Gastroesophageal sphincter (tissue), 4 donors: ENCODE data around the gene PERP. TPM values are rescaled to one million over a fixed set of nuclear protein-coding genes. Genes with fewer than 3 reads are reported as not detected.
"Not testable (repeated sequence)": the region's sequence is repeated elsewhere in the genome, so short reads cannot be mapped to it uniquely, and the experiment has no call there.

Experiments used
- ATAC-seq: fragments of 150-250 bp; one replicate; pipeline ENCODE4 v1.9.1; 2016; ENCODE audit warnings: mild to moderate bottlenecking, moderate library complexity
- H3K27ac ChIP-seq, 4 donors: fragments of 200-600 bp; sonication (generic) in 3 of 4; 1 replicate in 3 of 4; 2 replicates in 1 of 4; pipeline ENCODE4 v1.5.1; 2016 to 2019
- H3K27me3 ChIP-seq: fragments of 200-600 bp; sonication (generic); one replicate; pipeline ENCODE4 v1.5.1; 2019
- H3K36me3 ChIP-seq, 2 donors: fragments of 200-600 bp; sonication (generic); one replicate each; pipeline ENCODE4 v1.5.1; 2019; ENCODE audit warnings: control low read depth in 1 of 2
- H3K4me1 ChIP-seq, 3 donors: fragments of 200-600 bp; sonication (generic); 1 replicate in 2 of 3; 2 replicates in 1 of 3; pipeline ENCODE4 v1.5.1; 2016 to 2019; ENCODE audit warnings: control low read depth in 2 of 3
- H3K4me3 ChIP-seq, 2 donors: fragments of 200-600 bp; sonication (generic); one replicate each; pipeline ENCODE4 v1.5.1; 2019; ENCODE audit warnings: mild to moderate bottlenecking in 1 of 2, moderate library complexity in 1 of 2
- H3K9me3 ChIP-seq, 3 donors: fragments of 200-600 bp; sonication (generic); one replicate each; pipeline ENCODE4 v1.5.1; 2017 to 2019; ENCODE audit warnings: control low read depth in 2 of 3
- CTCF ChIP-seq, 4 experiments: fragments of 200-600 bp in 2 of 4; fragments of 450-650 bp in 2 of 4; sonication (generic) in 1 of 4; IDR thresholded peaks; one replicate each; pipeline ENCODE4 v1.5.1; 2017 to 2019; ENCODE audit warnings: antibody characterized with exemption in 4 of 4, mild to moderate bottlenecking in 2 of 4, moderate library complexity in 2 of 4
- EP300 ChIP-seq: sonication (generic); formaldehyde crosslinking; IDR thresholded peaks from one replicate; pipeline ENCODE4 v1.6.1; 2017; ENCODE audit warnings: antibody characterized with exemption, mild to moderate bottlenecking
- POLR2A ChIP-seq, 2 donors: fragments of 450-650 bp; IDR thresholded peaks; one replicate each; pipeline ENCODE4 v1.6.1; 2017; ENCODE audit warnings: antibody characterized with exemption in 2 of 2, mild to moderate bottlenecking in 2 of 2, moderate library complexity in 1 of 2
- POLR2AphosphoS5 ChIP-seq: sonication (generic); formaldehyde crosslinking; IDR thresholded peaks from one replicate; pipeline ENCODE4 v1.6.1; 2017; ENCODE audit warnings: antibody characterized with exemption
- WGBS, 2 donors: methylation state at CpG; one replicate each; pipeline ENCODE4 v1.1.5; 2018; ENCODE audit warnings: low coverage in 1 of 2; 5-methylcytosine and 5-hydroxymethylcytosine counted together
- total RNA-seq, 4 donors: library from RNA; depleted of rRNA; stranded (reverse); fragments of >200 nt; gene quantifications; one replicate each; pipeline ENCODE4 v1.1.0, GENCODE V29; 2016

The PERP gene
- total RNA-seq, 4 donors from 2014 or later, result 20.7 to 155 (median 60.6) TPM

GRCh38 chr6:138084904-138085838, 22.0 kb downstream of the PERP start:
- peaks cover 0 to 2% of the 10 kb centered on the region in 2 donors for H3K36me3 ChIP-seq
- no peaks in the 10 kb centered on the region for H3K27me3 ChIP-seq
- 76 to 85% methylated on average over 5 to 6 of the region's 10 CpGs for WGBS, 2 donors
- H3K9me3 ChIP-seq, result peaks cover 0 to 9% (median 0%) of the 10 kb centered on the region in 3 donors
- H3K4me1 ChIP-seq, result peaks cover 0 to 9% (median 4%) of the 10 kb centered on the region in 3 donors
- H3K4me3 ChIP-seq, result no peak overlapping the region
- no peak for ATAC-seq
- no peak for TF ChIP-seq POLR2A (IDR thresholded peaks at IDR 0.05)
- no peak for TF ChIP-seq POLR2AphosphoS5
- no peak for TF ChIP-seq CTCF (IDR thresholded peaks at IDR 0.05)
- TF ChIP-seq EP300, result no peak
- no peak overlapping the region for H3K27ac ChIP-seq

- Histone ChIP-seq H3K4me3 (no peak overlapping the region), H3K27me3 (no peaks in the 10 kb centered on the region), H3K27ac (no peak overlapping the region), H3K4me1 (no peaks in the 10 kb centered on the region), H3K9me3 (peaks cover 0 to 9% (median 0%) of the 10 kb centered on the region in 3 donors), H3K36me3 (no peaks in the 10 kb centered on the region)
- WGBS, 2 donors, result 64 to 85% methylated on average over 4 to 11 of the region's 12 CpGs
- TF ChIP-seq CTCF (IDR thresholded peaks at IDR 0.05) (no peak), POLR2AphosphoS5 (no peak), POLR2A (IDR thresholded peaks at IDR 0.05) (no peak), EP300 (no peak)
- ATAC-seq, result no peak
Measured at GRCh38 chr6:138082232-138082631, 25.0 kb downstream of the PERP start.

- not testable (repeated sequence) for H3K9me3 ChIP-seq, H3K27ac ChIP-seq, H3K27me3 ChIP-seq, H3K4me3 ChIP-seq, ATAC-seq, H3K4me1 ChIP-seq, H3K36me3 ChIP-seq
Measured at GRCh38 chr6:138079556-138079955, 27.7 kb downstream of the PERP start.

GRCh38 chr6:138078491-138078890, 28.7 kb downstream of the PERP start:
- Histone ChIP-seq H3K27ac (no peak overlapping the region), H3K9me3 (peaks cover 0 to 9% (median 0%) of the 10 kb centered on the region in 3 donors), H3K4me1 (no peaks in the 10 kb centered on the region), H3K36me3 (no peaks in the 10 kb centered on the region), H3K4me3 (no peak overlapping the region), H3K27me3 (no peaks in the 10 kb centered on the region)
- no peak for ATAC-seq
- TF ChIP-seq POLR2A (IDR thresholded peaks at IDR 0.05), result no peak
- no peak for TF ChIP-seq EP300
- TF ChIP-seq CTCF (IDR thresholded peaks at IDR 0.05), result no peak
- no peak for TF ChIP-seq POLR2AphosphoS5
- WGBS, 2 donors, result 71 to 90% methylated on average over 2 of the region's 2 CpGs

GRCh38 chr6:138073264-138073663, 34.0 kb downstream of the PERP start:
- Histone ChIP-seq H3K4me1 (no peaks in the 10 kb centered on the region), H3K27ac (no peak overlapping the region), H3K36me3 (no peaks in the 10 kb centered on the region), H3K9me3 (no peaks in the 10 kb centered on the region), H3K4me3 (no peak overlapping the region), H3K27me3 (no peaks in the 10 kb centered on the region)
- ATAC-seq, result no peak
- 100% methylated on average over 1 of the region's 1 CpG; no CpG with 5 or more reads in 1 of the 2 donors for WGBS, 2 donors
- no peak for TF ChIP-seq POLR2AphosphoS5
- TF ChIP-seq POLR2A (IDR thresholded peaks at IDR 0.05), result no peak
- no peak for TF ChIP-seq CTCF (IDR thresholded peaks at IDR 0.05)
- TF ChIP-seq EP300, result no peak
